A549 (cell line): ENCODE results near the gene LMO7. TPM values are rescaled to one million over a fixed set of nuclear protein-coding genes. Genes with fewer than 3 reads are reported as not detected.
"Not testable (repeated sequence)": the region's sequence is repeated elsewhere in the genome, so short reads cannot be mapped to it uniquely, and the experiment has no call there.

ENCODE experiments used
- ATAC-seq, 2 experiments: fragments of 200-7000 bp in 1 of 2; fragments of >200 bp in 1 of 2; cut with Nextera tagmentation in 1 of 2; cut with Tn5 transposase in 1 of 2; 3 replicates each; pipeline versions ENCODE4 v1.8.0 to v1.9.1; 2018 to 2020; ENCODE audit warnings: mild to moderate bottlenecking in 1 of 2, moderate library complexity in 1 of 2
- CTCF ChIA-PET: fragments of 300-600 bp; sonication (Branson Sonifier 250); formaldehyde crosslinking; extraction: SDS; loops from one replicate; lab custom pipeline; 2021; ENCODE audit warnings: antibody characterized with exemption, inconsistent platforms; lab: Yijun Ruan, JAX
- POLR2A ChIA-PET: fragments of 350-600 bp; formaldehyde crosslinking; extraction: SDS; loops from one replicate; lab custom pipeline; 2021; ENCODE audit warnings: antibody characterized with exemption, inconsistent platforms; lab: Yijun Ruan, JAX
- DNase-seq, 2 experiments: peaks; one replicate each; pipeline versions ENCODE4 v3.0.0 to v3.0.0-alpha.2; 2011 to 2016; ENCODE audit warnings: low read depth in 1 of 2, low spot score in 1 of 2
- FAIRE-seq: peaks from 2 replicates; lab custom pipeline; 2011; peaks lifted over from hg19 to GRCh38; lab: Jason Lieb, UNC
- H3K27ac ChIP-seq, 2 experiments: fragments of >200 bp; sonication (Bioruptor Twin); formaldehyde crosslinking; 3 replicates each; pipeline ENCODE4 v1.5.1; 2016 to 2017
- H3K4me1 ChIP-seq: fragments of >200 bp; sonication (Bioruptor Twin); formaldehyde crosslinking; 3 replicates; pipeline ENCODE4 v1.6.1; 2016
- H3K4me2 ChIP-seq: fragments of >200 bp; sonication (Bioruptor Twin); formaldehyde crosslinking; 3 replicates; pipeline ENCODE4 v1.6.1; 2016
- H3K4me3 ChIP-seq: fragments of >200 bp; sonication (Bioruptor Twin); formaldehyde crosslinking; 3 replicates; pipeline ENCODE4 v1.5.1; 2016
- H3K9me3 ChIP-seq: fragments of >200 bp; sonication (Bioruptor Twin); formaldehyde crosslinking; 3 replicates; pipeline ENCODE4 v1.6.1; 2016
- CEBPB ChIP-seq, 2 experiments: fragments of >200 bp in 1 of 2; sonication (Bioruptor Twin) in 1 of 2; formaldehyde crosslinking in 1 of 2; IDR thresholded peaks; 2 replicates each; pipeline ENCODE4 v1.6.1; 2012 to 2016
- EHF ChIP-seq: fragments of 250-450 bp; sonication (Bioruptor Pico); IDR thresholded peaks from 2 replicates; pipeline ENCODE4 v1.5.0; 2020; ENCODE audit warnings: mild to moderate bottlenecking
- ESRRA ChIP-seq: fragments of 150-350 bp; IDR thresholded peaks from 2 replicates; pipeline ENCODE4 v1.6.1; 2014; ENCODE audit warnings: mild to moderate bottlenecking, low read length, borderline replicate concordance
- GATA3 ChIP-seq: IDR thresholded peaks from 2 replicates; pipeline ENCODE4 v1.6.1; 2012; ENCODE audit warnings: borderline replicate concordance
- HEYL ChIP-seq: fragments of 250-450 bp; sonication (Bioruptor Pico); IDR thresholded peaks from 2 replicates; pipeline ENCODE4 v1.8.0; 2021; ENCODE audit warnings: mild to moderate bottlenecking, moderate library complexity
- HOXA7 ChIP-seq: fragments of 250-450 bp; sonication (Bioruptor Pico); IDR thresholded peaks from 2 replicates; pipeline ENCODE4 v1.5.0; 2020; ENCODE audit warnings: mild to moderate bottlenecking, moderate library complexity
- MYC ChIP-seq: IDR thresholded peaks from 2 replicates; pipeline ENCODE4 v1.6.1; 2012; ENCODE audit warnings: mild to moderate bottlenecking, inconsistent platforms, low read length, improper control_type of control experiment, borderline replicate concordance
- NFE2L2 ChIP-seq: fragments of 150-350 bp; conservative IDR thresholded peaks from 2 replicates; pipeline ENCODE4 v1.6.1; 2014; ENCODE audit warnings: low read length
- NPAS2 ChIP-seq: fragments of 250-450 bp; sonication (Bioruptor Pico); IDR thresholded peaks from 2 replicates; pipeline ENCODE4 v1.8.0; 2022; ENCODE audit warnings: mild to moderate bottlenecking, moderate library complexity, borderline replicate concordance
- NR3C1 ChIP-seq: fragments of >200 bp; sonication (Bioruptor Twin); formaldehyde crosslinking; IDR thresholded peaks from 3 replicates; pipeline ENCODE4 v1.6.1; 2017
- POLR2A ChIP-seq: IDR thresholded peaks from 2 replicates; pipeline ENCODE4 v1.6.1; 2012; ENCODE audit warnings: mild to moderate bottlenecking, low read length
- RAD21 ChIP-seq, 2 experiments: fragments of >200 bp in 1 of 2; sonication (Bioruptor Twin) in 1 of 2; formaldehyde crosslinking in 1 of 2; IDR thresholded peaks in 1 of 2; conservative IDR thresholded peaks in 1 of 2; 2 replicates in 1 of 2; 3 replicates in 1 of 2; pipeline ENCODE4 v1.6.1; 2012 to 2018; ENCODE audit warnings: inconsistent platforms in 1 of 2
- RFX5 ChIP-seq: fragments of 450-650 bp; IDR thresholded peaks from 2 replicates; pipeline ENCODE4 v1.7.1; 2014; ENCODE audit warnings: antibody characterized with exemption, mild to moderate bottlenecking, moderate library complexity
- RNF2 ChIP-seq: fragments of 200-600 bp; sonication (generic); IDR thresholded peaks from 2 replicates; pipeline ENCODE4 v1.6.1; 2016; ENCODE audit warnings: low read depth, mild to moderate bottlenecking, antibody characterized with exemption, moderate library complexity, borderline replicate concordance
- SREBF2 ChIP-seq: fragments of 450-650 bp; IDR thresholded peaks from 2 replicates; pipeline ENCODE4 v1.6.1; 2014; ENCODE audit warnings: mild to moderate bottlenecking, moderate library complexity
- WGBS: methylation state at CpG from one replicate; pipeline ENCODE4 v1.1.6; 2017; ENCODE audit errors: missing lambda C conversion rate; 5-methylcytosine and 5-hydroxymethylcytosine counted together
- polyA plus RNA-seq, 4 experiments: library from polyadenylated mRNA; depleted of rRNA in 3 of 4; stranded (reverse); fragments of >200 nt; fragmentation: RNase III in 1 of 4; extraction: RNeasy Plus Mini Kit Qiagen cat#74134 plus additional on column Dnase treatment in 1 of 4; gene quantifications; 2 replicates in 3 of 4; 3 replicates in 1 of 4; pipeline ENCODE4 v1.2.3, GENCODE V29; 2011 to 2017
- TF ChIP-seq, protein P1 (sequence below): fragments of 150-350 bp; IDR thresholded peaks from 2 replicates; pipeline ENCODE4 v1.6.1; 2014; ENCODE audit warnings: low read depth, mild to moderate bottlenecking, low read length
- TF ChIP-seq, protein P2 (sequence below): IDR thresholded peaks from 2 replicates; pipeline ENCODE4 v1.6.1; 2012
- TF ChIP-seq, protein P3 (sequence below): fragments of >200 bp; sonication (Bioruptor Twin); formaldehyde crosslinking; IDR thresholded peaks from 3 replicates; pipeline ENCODE4 v1.6.1; 2016
- TF ChIP-seq, protein P4 (sequence below): IDR thresholded peaks from 2 replicates; pipeline ENCODE4 v1.6.1; 2012; ENCODE audit warnings: low read depth, borderline replicate concordance
- TF ChIP-seq, protein P5 (sequence below): fragments of 250-450 bp; sonication (Bioruptor Pico); IDR thresholded peaks from 2 replicates; pipeline ENCODE4 v1.5.0; 2020; ENCODE audit warnings: low read depth, mild to moderate bottlenecking, moderate library complexity

The LMO7 gene
- polyA plus RNA-seq, 2 of the 4 experiments (the other 2 are of a cell fraction), result 23.4 to 33.2 TPM

DNA sequence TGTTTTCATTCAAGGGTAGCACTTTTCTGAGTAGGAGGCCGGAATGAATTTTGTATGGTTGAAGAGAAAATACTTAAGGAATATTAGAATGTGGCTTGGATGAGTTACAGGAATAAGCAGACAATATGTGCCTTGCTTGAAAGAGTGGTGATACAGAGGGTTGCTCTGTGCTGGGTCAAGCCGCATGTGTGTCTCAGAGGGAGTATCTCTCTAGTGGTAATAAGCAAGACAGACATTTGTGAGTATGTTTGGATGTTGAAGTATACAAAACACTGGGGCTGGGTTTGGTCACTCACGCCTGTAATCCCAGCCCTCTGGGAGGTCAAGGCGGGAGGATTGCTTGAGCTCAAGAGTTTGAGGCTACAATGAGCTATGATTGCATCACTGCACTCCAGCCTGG, 103.9 kb downstream of the LMO7 start:
- Histone ChIP-seq H3K9me3 (no peaks in the 10 kb centered on the region), H3K27ac (no peak overlapping the region), H3K4me1 (no peaks in the 10 kb centered on the region), H3K4me3 (no peak overlapping the region), H3K4me2 (no peak overlapping the region)
- DNase-seq (no peak), ATAC-seq (no peak), FAIRE-seq (no peak)
- ChIA-PET CTCF (no interaction called here), POLR2A (no interaction called here)
- WGBS, result 91% methylated on average over 4 of the region's 4 CpGs
- TF ChIP-seq EHF, result no peak
- TF ChIP-seq, protein P1, sequence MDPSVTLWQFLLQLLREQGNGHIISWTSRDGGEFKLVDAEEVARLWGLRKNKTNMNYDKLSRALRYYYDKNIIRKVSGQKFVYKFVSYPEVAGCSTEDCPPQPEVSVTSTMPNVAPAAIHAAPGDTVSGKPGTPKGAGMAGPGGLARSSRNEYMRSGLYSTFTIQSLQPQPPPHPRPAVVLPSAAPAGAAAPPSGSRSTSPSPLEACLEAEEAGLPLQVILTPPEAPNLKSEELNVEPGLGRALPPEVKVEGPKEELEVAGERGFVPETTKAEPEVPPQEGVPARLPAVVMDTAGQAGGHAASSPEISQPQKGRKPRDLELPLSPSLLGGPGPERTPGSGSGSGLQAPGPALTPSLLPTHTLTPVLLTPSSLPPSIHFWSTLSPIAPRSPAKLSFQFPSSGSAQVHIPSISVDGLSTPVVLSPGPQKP, result no peak
- TF ChIP-seq, protein P2, sequence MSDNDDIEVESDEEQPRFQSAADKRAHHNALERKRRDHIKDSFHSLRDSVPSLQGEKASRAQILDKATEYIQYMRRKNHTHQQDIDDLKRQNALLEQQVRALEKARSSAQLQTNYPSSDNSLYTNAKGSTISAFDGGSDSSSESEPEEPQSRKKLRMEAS, result no peak
- TF ChIP-seq NFE2L2, result no peak
- no peak for TF ChIP-seq GATA3
- TF ChIP-seq NPAS2 (CRISPR knock-in tag), result no peak
- no peak for TF ChIP-seq POLR2A

DNA sequence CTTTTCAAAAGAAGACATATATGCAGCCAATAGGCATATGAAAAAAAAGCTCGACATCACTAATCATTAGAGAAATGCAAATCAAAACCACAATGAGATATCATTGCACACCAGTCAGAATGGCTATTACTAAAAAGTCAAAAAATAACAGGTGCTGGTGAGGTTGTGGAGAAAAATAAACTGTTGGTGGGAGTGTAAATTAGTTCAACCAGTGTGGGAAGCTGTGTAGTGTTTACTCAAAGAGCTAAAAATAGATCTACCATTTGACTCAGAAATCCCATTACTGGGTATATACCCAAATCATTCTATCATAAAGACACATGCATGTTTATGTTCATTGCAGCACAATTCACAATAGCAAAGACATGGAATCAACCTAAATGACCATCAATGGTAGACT, 106.9 kb downstream of the LMO7 start:
- ATAC-seq, DNase-seq, H3K4me2 ChIP-seq, H3K4me3 ChIP-seq, H3K27ac ChIP-seq, FAIRE-seq, CTCF ChIA-PET, H3K4me1 ChIP-seq, POLR2A ChIA-PET, H3K9me3 ChIP-seq: not testable (repeated sequence)
- 87% methylated on average over 1 of the region's 1 CpG for WGBS

DNA sequence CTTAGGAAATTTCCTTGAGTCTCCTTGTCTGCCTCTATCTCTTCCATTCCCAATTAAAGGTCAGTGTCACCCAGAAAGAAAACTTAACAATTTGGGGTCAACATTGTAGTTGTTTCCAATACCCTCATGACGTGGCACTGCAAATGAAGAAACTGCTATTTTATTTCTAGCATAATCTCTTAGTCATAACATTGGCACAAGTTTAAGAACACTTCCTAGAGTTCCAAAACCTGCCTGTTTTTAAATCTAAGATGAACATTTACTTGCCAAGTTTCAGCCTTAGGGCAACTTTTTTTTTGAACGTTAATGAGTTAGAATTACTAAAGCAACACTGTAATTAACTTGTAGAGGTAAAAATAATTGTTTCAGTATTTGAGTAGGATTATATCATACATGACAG, 108.0 kb downstream of the LMO7 start:
- no peak overlapping the region for H3K27ac ChIP-seq
- H3K4me2 ChIP-seq, result no peak overlapping the region
- ChIA-PET POLR2A (no interaction called here), CTCF (no interaction called here)
- no peak for ATAC-seq
- no peaks in the 10 kb centered on the region for H3K9me3 ChIP-seq
- no peak for FAIRE-seq
- WGBS, result 93% methylated on average over 2 of the region's 2 CpGs
- H3K4me1 ChIP-seq, result no peaks in the 10 kb centered on the region; the same call in 2 of the 3 replicates
- H3K4me3 ChIP-seq, result no peak overlapping the region
- DNase-seq, result no peak
- no peak for TF ChIP-seq MYC
- TF ChIP-seq CEBPB (IDR thresholded peaks at IDR 0.05), result no peak
- TF ChIP-seq, protein P3, sequence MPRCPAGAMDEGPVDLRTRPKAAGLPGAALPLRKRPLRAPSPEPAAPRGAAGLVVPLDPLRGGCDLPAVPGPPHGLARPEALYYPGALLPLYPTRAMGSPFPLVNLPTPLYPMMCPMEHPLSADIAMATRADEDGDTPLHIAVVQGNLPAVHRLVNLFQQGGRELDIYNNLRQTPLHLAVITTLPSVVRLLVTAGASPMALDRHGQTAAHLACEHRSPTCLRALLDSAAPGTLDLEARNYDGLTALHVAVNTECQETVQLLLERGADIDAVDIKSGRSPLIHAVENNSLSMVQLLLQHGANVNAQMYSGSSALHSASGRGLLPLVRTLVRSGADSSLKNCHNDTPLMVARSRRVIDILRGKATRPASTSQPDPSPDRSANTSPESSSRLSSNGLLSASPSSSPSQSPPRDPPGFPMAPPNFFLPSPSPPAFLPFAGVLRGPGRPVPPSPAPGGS, result no peak
- no peak for TF ChIP-seq ESRRA
- TF ChIP-seq NR3C1, result no peak
- no peak for TF ChIP-seq RAD21 (conservative IDR thresholded peaks at IDR 0.05 in 1 of 2, IDR thresholded peaks at IDR 0.05 in 1 of 2)
- no peak for TF ChIP-seq SREBF2
- TF ChIP-seq HOXA7 (CRISPR knock-in tag), result no peak
- no peak for TF ChIP-seq EHF
- TF ChIP-seq RFX5, result no peak
- TF ChIP-seq NFE2L2, result no peak
- no peak for TF ChIP-seq POLR2A
- TF ChIP-seq, protein P4, sequence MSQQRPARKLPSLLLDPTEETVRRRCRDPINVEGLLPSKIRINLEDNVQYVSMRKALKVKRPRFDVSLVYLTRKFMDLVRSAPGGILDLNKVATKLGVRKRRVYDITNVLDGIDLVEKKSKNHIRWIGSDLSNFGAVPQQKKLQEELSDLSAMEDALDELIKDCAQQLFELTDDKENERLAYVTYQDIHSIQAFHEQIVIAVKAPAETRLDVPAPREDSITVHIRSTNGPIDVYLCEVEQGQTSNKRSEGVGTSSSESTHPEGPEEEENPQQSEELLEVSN, result no peak
- TF ChIP-seq, protein P5, sequence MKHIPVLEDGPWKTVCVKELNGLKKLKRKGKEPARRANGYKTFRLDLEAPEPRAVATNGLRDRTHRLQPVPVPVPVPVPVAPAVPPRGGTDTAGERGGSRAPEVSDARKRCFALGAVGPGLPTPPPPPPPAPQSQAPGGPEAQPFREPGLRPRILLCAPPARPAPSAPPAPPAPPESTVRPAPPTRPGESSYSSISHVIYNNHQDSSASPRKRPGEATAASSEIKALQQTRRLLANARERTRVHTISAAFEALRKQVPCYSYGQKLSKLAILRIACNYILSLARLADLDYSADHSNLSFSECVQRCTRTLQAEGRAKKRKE (CRISPR knock-in tag), result no peak
- TF ChIP-seq RNF2, result no peak
- TF ChIP-seq HEYL (CRISPR knock-in tag), result no peak
